HAP-1 (cell line): ENCODE measurements around the gene ZNF185.

ENCODE experiments used
- DNase-seq, 2 experiments: peaks; one replicate each; pipeline ENCODE4 v3.0.0-alpha.2; 2016 to 2020; ENCODE audit warnings: low spot score in 2 of 2
- H3K27me3 ChIP-seq: fragments of 250-450 bp; sonication (Bioruptor Pico); 2 replicates; pipeline ENCODE4 v1.5.1; 2020; ENCODE audit warnings: low read depth, mild to moderate bottlenecking, moderate library complexity
- H3K36me3 ChIP-seq: fragments of 250-450 bp; sonication (Bioruptor Pico); replicated peaks from 2 replicates; pipeline ENCODE4 v1.5.1; 2020; ENCODE audit warnings: mild to moderate bottlenecking
- H3K4me1 ChIP-seq: fragments of 250-450 bp; sonication (Bioruptor Pico); 2 replicates; pipeline ENCODE4 v1.5.1; 2020; ENCODE audit warnings: mild to moderate bottlenecking
- H3K4me3 ChIP-seq: fragments of 250-450 bp; sonication (Bioruptor Pico); 2 replicates; pipeline ENCODE4 v1.5.1; 2020; ENCODE audit warnings: mild to moderate bottlenecking, moderate library complexity
- H3K9me3 ChIP-seq: fragments of 250-450 bp; sonication (Bioruptor Pico); 2 replicates; pipeline ENCODE4 v1.5.1; 2020; ENCODE audit warnings: mild to moderate bottlenecking, moderate library complexity
- in situ Hi-C: fragments of 300-500 bp; cut with MboI; formaldehyde crosslinking; loops from 3 replicates; pipeline ENCODE4 v1.14.3; 2020; ENCODE audit warnings: low sequenced_read_pairs, inconsistent platforms, mixed read lengths

Gene ZNF185

DNA sequence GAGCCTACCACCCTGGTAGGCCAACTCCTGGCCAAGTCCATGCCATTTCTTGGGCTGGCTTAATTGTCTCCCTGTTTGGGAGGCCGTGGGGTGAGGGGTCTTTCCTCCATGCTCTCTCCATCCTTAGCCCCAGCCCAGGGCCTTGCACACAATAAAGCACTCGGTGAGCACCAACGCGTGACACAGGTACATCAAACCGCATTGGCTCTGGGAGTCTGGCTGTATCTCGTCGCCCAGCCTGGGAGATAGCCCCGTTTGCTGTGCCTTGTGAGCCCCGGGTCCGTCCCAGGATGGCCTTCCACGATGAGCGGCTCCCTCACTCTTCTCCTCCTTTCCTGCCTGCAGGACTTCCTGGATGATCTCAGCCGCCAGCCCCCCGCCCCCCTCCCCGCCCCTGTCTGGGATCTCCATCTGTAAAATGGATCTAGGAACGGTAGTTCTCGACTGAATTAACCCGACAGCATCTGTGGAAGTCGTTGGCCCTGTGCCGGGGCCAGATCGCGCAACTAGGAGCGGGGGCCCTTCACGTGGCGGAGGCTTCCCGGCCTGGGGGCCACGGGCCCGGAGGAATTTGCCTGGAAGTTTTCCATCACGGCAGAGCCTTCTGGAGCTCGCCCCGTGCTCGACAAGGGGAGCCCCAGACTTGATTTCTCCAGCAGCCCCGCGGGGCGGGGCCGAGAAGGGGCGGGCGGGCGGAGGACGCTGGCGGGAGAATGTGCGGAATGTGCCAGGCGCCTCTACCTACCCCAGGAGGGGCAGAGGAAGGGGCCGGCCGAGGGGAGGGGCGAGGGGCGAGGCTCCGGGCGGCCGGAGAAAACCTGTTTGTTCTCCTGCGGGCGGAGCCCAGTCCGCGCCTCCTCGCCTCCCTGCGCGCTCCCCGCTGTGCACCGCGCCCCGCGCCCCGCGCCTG is at the start of gene ZNF185:
Gene ZNF185 (plus strand): TSS at position 846 of the 910 bp plus-strand sequence. CDS start 16,423 bp downstream, outside the sequence.
- Histone ChIP-seq H3K27me3 (0 out of 2 replicates have a peak, but pooled peaks cover 2% of the 10 kb centered on the region), H3K4me1 (no peaks in the 10 kb centered on the region)
- peak; percentile 74 to 91 for DNase-seq

DNA sequence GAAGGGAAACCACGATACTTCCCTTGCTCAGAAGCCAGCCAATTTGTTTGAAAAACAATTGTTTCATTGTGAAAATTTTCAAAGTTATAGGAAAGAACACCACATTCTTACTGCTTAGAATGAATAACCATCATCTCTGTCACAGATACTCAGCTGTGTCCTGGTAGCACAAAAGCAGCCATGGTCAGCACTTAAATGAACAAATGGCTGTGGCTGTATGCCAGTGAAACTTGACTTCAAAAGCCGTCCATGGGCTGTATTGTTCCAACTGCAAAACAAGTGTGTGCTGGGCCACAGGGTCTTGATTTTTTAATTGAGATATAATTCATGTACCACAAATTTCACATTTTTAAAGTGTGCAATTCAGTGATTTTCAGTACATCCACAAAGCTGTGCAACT is 47.4 kb upstream of the ZNF185 start:
- in situ Hi-C loops = no loop called here
- Histone ChIP-seq H3K4me3 (no peak overlapping the region), H3K9me3 (no peaks in the 10 kb centered on the region), H3K4me1 (no peaks in the 10 kb centered on the region), H3K36me3 (peaks cover 37% of the 10 kb centered on the region), H3K27me3 (no peaks in the 10 kb centered on the region)
- no peak for DNase-seq

More for the DNA sequence above, at the start of gene ZNF185:
- in situ Hi-C loops = no loop called here
- H3K4me3 ChIP-seq = peak within 1 kb of the TSS; percentile 38
- H3K9me3 ChIP-seq = no peaks in the 10 kb centered on the region
- no peaks in the 10 kb centered on the region for H3K36me3 ChIP-seq

DNA sequence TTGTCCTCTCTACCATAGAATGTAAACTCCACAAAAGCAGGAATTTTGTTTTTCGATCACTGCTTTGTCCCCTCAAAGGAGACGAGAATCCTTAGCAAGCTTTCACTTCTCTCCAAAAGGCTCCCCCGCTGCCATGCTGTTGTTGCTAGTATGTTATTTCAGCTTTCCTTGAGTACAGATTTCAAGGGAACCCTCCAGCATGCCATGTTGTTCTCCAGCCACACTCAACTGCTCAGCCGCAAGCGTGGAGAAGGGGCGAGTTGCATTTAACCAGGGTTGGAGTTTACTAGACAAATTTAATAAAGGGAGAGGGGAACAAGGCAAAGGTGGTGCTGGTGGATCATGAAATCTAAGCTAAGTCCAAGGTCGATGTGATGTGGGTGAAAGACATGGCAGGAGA is 43.9 kb upstream of the ZNF185 start:
- no peaks in the 10 kb centered on the region for H3K9me3 ChIP-seq
- H3K4me1 ChIP-seq = no peaks in the 10 kb centered on the region
- in situ Hi-C loops = no loop called here
- H3K27me3 ChIP-seq = no peaks in the 10 kb centered on the region
- no peak for DNase-seq
- H3K36me3 ChIP-seq = peaks cover 36% of the 10 kb centered on the region
- no peak overlapping the region for H3K4me3 ChIP-seq

DNA sequence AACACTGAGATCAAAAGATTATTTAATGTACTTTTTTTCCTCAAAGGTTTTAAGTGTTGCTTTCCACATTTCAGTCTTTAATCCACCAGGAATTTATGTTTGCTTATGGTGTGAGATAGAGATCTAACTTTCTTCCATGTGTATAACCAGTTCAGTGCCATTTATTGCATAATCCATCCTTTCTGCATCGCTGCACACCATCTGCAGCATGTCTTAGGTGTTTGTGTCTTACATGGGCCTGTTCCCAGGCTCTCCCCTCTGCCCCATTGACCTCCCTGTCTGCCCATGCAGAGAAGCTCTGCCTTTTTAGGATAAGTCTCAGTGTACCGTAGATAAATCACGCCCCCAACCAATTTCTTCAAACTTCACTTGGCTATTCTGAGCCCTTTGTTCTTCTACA is 36.8 kb upstream of the ZNF185 start:
- no peaks in the 10 kb centered on the region for H3K27me3 ChIP-seq
- in situ Hi-C loops = no loop called here
- no peaks in the 10 kb centered on the region for H3K9me3 ChIP-seq
- no peak overlapping the region for H3K4me3 ChIP-seq
- no peaks in the 10 kb centered on the region for H3K4me1 ChIP-seq
- H3K36me3 ChIP-seq = peaks cover 55% of the 10 kb centered on the region
- DNase-seq = no peak

DNA sequence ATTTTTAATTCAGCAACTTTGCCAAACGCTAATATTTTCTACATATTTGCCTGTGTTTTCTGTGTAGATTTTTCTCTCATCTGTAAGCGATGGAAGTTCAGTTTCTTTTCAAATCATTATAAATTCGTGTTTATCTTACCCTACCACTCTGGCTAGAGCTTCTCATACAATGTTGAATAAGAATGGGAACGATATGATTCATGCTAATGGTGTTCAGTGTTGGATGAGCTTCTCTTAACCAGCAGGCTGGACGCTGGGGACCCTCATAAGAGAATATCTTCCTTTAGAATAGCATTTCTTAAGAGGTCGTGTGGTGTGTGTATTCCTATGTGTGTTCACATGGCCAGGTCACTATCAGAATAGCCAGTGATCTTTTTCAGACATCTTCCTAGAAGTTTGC is 36.0 kb upstream of the ZNF185 start:
- DNase-seq = no peak
- peaks cover 60% of the 10 kb centered on the region for H3K36me3 ChIP-seq
- no peaks in the 10 kb centered on the region for H3K4me1 ChIP-seq
- H3K9me3 ChIP-seq = no peaks in the 10 kb centered on the region
- no peak overlapping the region for H3K4me3 ChIP-seq
- in situ Hi-C loops = no loop called here
- no peaks in the 10 kb centered on the region for H3K27me3 ChIP-seq

DNA sequence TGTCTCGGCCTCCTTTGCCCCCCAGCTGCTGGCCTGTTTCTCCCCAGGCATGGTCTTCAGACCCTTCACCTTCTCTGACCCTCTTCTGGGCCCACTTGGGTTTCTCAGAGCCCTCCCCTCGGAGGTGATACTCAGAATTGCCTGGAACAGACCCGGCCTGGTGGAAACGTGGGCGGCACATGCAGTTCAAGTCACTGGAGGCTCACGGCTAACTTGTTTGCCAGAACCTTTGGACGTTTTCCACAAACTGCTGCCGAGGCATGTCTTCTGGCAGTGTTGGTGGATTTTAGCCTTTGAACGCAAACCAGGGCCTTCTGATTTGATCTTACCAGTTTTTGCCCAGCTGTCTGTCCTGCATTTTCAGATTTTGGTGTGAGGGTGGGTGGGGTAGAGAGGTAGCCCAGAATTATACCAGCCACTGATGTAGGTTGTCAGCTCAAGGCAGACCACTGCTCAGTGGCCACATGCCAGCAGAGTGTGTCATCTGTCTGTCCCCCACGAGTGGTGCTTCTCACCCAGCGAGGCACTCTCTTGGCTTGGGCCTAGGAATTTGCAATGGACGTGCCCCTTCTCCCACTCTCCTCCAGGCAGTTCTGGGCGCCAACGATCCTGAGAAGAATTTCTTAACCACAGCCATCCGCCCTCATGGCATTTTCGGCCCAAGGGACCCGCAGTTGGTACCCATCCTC is 32.5 kb upstream of the ZNF185 start:
- Histone ChIP-seq H3K9me3 (no peaks in the 10 kb centered on the region), H3K36me3 (peaks cover 58% of the 10 kb centered on the region), H3K4me3 (no peak overlapping the region), H3K27me3 (no peaks in the 10 kb centered on the region), H3K4me1 (no peaks in the 10 kb centered on the region)
- no peak for DNase-seq
- in situ Hi-C loops = no loop called here

DNA sequence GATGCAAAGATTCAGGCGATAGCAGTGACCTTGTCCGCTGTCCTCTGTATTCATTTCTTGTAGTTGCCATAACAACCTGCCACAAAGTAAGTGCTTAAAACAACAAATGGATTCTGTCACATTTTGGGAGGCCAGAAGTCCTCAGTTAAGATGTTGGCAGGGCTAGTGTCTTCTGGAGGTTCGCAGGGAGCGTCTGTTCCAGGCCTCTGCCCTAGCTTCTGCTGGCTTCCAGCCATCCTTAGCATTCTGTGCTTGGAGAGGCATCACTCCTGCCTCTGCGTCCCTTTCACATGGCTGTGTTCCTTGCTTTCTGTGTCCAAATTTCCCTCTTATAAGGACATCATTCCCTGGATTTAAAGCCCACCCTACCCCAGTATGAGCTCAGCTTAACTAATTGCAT is 31.5 kb upstream of the ZNF185 start:
- in situ Hi-C loops = no loop called here
- H3K36me3 ChIP-seq = peaks cover 58% of the 10 kb centered on the region
- no peak for DNase-seq
- H3K4me1 ChIP-seq = no peaks in the 10 kb centered on the region
- H3K9me3 ChIP-seq = no peaks in the 10 kb centered on the region
- H3K27me3 ChIP-seq = no peaks in the 10 kb centered on the region
- H3K4me3 ChIP-seq = no peak overlapping the region

DNA sequence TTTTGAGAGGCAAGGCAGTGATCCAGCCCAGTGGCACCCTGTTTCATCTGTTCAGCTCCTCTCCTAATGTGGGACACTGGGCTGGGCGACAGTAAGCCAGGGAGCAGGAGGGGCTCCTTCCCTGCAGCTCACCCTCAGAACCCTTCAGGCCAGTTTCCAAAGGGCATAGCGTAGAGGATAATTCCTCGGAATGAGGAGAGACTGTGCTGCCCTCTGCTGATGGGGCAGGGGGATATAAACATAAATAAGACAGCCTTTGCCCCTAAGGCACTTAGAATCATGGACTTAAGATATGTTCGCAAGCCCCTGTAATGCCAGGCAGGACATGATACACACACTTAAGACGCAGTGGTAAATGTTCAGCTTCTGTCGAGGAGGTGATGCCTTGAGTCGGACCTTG is 27.9 kb upstream of the ZNF185 start:
- no peak for DNase-seq
- peaks cover 31% of the 10 kb centered on the region for H3K36me3 ChIP-seq
- H3K4me3 ChIP-seq = no peak overlapping the region
- in situ Hi-C loops = no loop called here
- no peaks in the 10 kb centered on the region for H3K4me1 ChIP-seq
- no peaks in the 10 kb centered on the region for H3K9me3 ChIP-seq
- no peaks in the 10 kb centered on the region for H3K27me3 ChIP-seq

DNA sequence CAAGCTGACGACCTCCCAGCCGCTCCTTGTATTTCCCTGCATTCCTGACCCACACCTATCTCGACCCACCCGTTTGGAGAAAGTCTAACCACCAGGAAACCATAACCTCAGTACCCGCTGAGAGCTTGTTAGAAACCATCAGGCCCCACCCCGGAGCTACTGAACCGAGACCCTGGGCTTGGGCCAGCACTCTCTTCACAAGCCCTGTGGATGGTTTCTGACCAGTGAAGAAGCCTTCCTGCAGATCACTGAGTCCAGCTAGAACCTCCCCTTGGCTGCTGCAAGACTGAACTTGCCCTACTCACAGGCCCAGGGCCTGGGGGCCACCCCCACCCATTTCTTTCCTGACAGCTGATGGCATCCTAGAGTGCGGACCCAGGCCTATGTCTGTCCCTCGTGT is 26.6 kb upstream of the ZNF185 start:
- H3K27me3 ChIP-seq = no peaks in the 10 kb centered on the region
- H3K36me3 ChIP-seq = peaks cover 18% of the 10 kb centered on the region
- H3K4me3 ChIP-seq = no peak overlapping the region
- in situ Hi-C loops = no loop called here
- no peaks in the 10 kb centered on the region for H3K9me3 ChIP-seq
- no peak for DNase-seq
- no peaks in the 10 kb centered on the region for H3K4me1 ChIP-seq

DNA sequence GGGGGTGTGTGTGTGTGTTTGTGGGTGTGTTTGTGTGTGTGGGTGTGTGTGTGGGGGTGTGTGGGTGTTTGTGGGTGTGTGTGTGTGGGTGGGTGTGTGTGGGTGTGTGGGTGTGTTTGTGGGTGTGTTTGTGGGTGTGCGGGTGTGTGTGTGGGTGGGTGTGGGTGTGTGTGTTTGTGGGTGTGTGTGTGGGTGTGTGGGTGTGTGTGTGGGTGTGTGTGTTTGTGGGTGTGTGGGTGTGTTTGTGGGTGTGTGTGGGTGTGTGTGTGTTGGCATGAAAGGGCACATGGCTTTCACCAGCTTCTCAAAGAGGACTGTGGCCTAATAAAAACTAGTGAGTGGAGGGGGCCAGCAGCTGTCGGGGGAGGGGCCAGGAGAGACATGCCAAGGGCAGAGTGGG is 25.3 kb upstream of the ZNF185 start:
- Histone ChIP-seq H3K4me1 (no peaks in the 10 kb centered on the region), H3K36me3 (peaks cover 13% of the 10 kb centered on the region), H3K4me3 (no peak overlapping the region), H3K27me3 (no peaks in the 10 kb centered on the region), H3K9me3 (no peaks in the 10 kb centered on the region)
- DNase-seq = no peak
- in situ Hi-C loops = no loop called here

DNA sequence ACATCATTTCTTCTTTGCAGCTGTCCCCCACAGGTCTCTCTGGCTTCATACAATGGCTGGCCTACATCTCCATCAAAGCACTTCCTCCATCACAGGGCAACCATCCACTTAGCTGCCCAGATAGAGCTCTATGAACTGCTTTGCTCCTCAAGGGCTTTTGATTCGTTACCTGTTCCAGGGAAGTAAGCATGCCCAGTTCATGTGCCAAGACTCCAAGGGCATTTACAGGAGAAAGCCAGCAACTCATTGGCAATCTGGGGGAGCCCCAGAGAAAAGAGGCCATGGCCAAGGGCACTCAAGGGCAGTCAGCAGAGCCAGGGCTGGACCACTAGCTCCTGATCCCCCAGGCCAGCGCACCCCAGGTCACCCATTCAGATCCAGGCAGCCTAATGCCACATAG is 24.5 kb upstream of the ZNF185 start:
- no peak for DNase-seq
- in situ Hi-C loops = no loop called here

DNA sequence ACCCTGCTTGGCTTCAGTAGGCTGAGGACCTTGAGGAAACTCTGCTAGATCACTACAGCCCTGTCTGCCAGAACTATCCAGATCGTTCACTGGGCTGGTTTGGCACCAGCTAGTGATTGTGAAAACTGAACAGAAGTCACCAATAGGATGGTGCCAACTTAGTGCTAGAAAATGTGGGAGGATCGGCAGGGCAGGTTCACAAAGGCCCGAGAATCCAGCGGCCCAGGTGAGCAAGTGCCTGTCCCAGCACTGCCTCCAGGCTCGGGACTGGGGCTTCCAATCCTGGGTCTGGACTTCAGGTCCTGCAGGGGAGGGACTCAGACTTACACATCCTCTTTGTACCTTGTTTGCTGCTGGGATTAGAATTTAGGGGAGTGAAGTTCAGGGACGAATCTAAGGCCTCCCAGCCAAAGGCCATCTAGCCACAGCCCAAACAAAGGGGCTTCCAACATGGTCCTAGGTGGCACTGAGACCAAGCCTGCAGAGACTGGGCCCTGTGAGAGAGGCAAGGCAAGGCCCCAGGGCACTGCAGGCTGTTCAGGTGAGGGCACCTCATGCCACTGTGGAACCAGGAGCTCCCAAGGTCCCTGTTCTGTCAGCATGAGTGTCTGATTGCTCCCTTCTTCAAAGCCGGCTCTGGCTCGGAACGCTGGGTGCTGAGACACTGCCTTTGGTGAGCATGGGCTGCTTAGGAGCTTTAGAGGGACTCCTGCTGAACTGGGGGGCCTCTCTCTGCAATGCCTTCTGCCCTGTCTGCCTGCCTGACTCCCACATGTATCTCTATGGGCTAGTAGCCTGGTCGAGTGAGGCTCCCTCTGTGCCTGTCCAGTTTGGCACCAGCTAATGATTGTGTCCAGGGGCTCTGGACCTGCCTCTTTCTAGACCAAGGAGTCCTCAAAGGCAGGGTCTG is 20.7 kb upstream of the ZNF185 start:
- Histone ChIP-seq H3K27me3 (peaks cover 8% of the 10 kb centered on the region; the same call in 1 of the 2 replicates), H3K9me3 (no peaks in the 10 kb centered on the region), H3K4me1 (no peaks in the 10 kb centered on the region), H3K36me3 (no peaks in the 10 kb centered on the region), H3K4me3 (no peak overlapping the region)
- in situ Hi-C loops = no loop called here
- DNase-seq = no peak

More for the DNA sequence above, 24.5 kb upstream of the ZNF185 start:
- Histone ChIP-seq H3K9me3 (no peaks in the 10 kb centered on the region), H3K36me3 (peaks cover 10% of the 10 kb centered on the region), H3K4me3 (no peak overlapping the region), H3K4me1 (no peaks in the 10 kb centered on the region), H3K27me3 (no peaks in the 10 kb centered on the region)

DNA sequence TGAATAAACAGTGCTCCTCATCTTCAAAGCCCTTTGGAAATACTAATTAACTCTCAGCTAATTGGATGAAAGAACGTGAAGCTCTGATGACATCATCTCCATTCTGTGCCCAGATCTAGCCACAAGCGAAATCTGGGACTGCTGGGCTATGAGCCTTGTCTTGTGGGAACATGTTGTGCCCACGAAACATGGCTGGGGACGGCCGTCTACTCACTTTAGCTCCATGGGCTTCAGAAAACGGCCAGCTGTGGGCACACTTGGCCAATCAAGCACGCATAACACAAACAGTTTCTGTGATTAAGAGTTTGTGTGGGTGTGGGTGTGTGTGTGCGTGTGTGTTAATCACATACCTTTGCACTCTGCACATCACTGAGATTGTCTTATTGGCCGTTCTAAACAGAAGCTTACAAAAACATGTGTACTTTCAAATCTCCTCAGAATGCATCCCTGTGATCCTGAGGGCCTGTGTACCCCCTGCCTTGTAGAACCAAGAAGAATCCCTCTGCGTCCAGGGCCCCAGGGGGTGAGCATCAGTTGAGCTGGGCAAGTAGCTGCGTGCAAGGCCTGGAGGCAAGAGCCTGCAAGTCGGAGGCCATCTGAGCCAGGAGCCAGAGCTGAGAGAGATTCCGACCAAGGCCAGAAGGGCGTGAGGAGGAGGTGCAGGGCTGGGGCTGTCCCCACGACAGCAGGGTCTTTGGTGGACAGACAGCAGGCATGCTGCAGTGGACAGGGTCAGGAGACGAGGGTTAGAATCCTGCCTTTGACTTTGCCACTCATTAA is 18.7 kb upstream of the ZNF185 start:
- H3K9me3 ChIP-seq = no peaks in the 10 kb centered on the region
- H3K4me1 ChIP-seq = no peaks in the 10 kb centered on the region
- DNase-seq = no peak
- in situ Hi-C loops = no loop called here
- no peak overlapping the region for H3K4me3 ChIP-seq
- H3K36me3 ChIP-seq = no peaks in the 10 kb centered on the region
- peaks cover 8% of the 10 kb centered on the region; the same call in 1 of the 2 replicates for H3K27me3 ChIP-seq
